ENCODE measurements around the gene DGAT2L6. TPM values are rescaled to one million over a fixed set of nuclear protein-coding genes. Genes with fewer than 3 reads are reported as not detected.

Gene DGAT2L6
- total RNA-seq, 4 donors from 2014 or later, result not detected

DNA sequence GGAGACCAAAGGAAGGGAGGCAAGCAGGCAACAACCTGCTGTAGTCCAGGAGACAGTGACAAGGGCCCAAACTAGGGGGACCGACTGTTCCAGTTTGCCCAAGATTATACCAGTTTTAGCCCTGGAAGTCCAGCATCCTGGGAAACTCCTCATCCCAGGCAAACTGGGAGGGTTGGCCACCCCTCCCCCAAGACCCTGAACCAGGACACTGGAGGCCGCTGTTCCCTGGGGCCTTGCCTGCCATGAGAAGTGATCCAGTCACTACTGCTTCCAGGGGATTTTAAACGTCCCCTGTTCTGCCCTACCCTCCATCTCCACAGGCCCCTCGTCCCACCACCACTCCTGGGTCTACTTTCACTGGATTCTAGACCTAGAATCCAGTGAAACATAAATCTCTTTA, 4.3 kb upstream of the DGAT2L6 start:
- H3K27me3 ChIP-seq, result no peaks in the 10 kb centered on the region
- no peaks in the 10 kb centered on the region for H3K36me3 ChIP-seq
- H3K9me3 ChIP-seq, result no peaks in the 10 kb centered on the region
- DNase-seq, result no peak
- no peak overlapping the region for H3K27ac ChIP-seq
- H3K4me1 ChIP-seq, result no peaks in the 10 kb centered on the region
- no peak overlapping the region for H3K4me3 ChIP-seq
- no peak for TF ChIP-seq POLR2A (IDR thresholded peaks at IDR 0.05)
- TF ChIP-seq, protein P1, sequence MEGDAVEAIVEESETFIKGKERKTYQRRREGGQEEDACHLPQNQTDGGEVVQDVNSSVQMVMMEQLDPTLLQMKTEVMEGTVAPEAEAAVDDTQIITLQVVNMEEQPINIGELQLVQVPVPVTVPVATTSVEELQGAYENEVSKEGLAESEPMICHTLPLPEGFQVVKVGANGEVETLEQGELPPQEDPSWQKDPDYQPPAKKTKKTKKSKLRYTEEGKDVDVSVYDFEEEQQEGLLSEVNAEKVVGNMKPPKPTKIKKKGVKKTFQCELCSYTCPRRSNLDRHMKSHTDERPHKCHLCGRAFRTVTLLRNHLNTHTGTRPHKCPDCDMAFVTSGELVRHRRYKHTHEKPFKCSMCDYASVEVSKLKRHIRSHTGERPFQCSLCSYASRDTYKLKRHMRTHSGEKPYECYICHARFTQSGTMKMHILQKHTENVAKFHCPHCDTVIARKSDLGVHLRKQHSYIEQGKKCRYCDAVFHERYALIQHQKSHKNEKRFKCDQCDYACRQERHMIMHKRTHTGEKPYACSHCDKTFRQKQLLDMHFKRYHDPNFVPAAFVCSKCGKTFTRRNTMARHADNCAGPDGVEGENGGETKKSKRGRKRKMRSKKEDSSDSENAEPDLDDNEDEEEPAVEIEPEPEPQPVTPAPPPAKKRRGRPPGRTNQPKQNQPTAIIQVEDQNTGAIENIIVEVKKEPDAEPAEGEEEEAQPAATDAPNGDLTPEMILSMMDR (IDR thresholded peaks at IDR 0.05), result no peak

DNA sequence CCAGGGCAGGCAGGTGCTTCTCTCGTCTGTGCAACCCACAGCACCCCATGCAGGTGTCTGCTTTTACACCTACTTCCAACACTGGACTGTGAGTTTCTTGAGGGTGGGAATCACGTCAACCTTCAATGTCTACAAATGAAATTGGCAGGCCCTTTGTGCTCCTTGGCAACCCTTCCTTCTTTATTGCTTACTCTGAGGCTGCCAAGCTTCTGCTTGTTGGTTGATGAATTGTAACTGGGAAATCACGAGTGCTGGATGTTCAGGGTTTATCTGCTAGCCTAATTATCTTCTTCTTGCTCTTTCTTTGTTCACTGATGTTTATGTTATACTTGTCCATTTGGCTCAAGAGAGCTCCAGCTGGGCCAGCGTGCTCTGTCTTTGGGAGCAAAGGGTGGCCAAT, 2.5 kb upstream of the DGAT2L6 start:
- no peak for TF ChIP-seq POLR2A (IDR thresholded peaks at IDR 0.05)
- TF ChIP-seq, protein P1 (IDR thresholded peaks at IDR 0.05), result no peak
- Histone ChIP-seq H3K27ac (no peak overlapping the region), H3K4me3 (no peak overlapping the region), H3K4me1 (no peaks in the 10 kb centered on the region), H3K36me3 (no peaks in the 10 kb centered on the region), H3K9me3 (no peaks in the 10 kb centered on the region), H3K27me3 (no peaks in the 10 kb centered on the region)
- no peak for DNase-seq

DNA sequence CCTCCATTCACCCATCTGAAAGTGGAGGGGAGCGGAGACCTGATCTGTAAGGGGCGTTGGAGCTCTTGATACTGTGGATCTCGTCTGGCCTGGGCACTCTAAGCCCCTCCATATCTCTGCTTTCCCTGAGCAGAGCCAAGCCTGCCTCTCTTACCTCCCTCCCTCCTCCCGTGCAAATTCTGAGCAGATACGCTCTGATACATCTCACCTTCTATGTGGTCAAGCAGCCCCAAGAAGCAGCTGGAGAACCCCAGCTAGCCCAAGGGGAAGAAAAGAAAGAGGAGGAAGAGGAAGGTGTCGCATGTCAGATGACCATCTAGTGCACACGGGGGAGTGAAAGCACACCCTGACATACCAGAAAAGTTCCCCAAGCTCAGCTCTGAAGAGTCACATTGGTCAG, 1.9 kb upstream of the DGAT2L6 start:
- no peak overlapping the region for H3K4me3 ChIP-seq
- no peaks in the 10 kb centered on the region for H3K4me1 ChIP-seq
- DNase-seq, result no peak
- H3K36me3 ChIP-seq, result no peaks in the 10 kb centered on the region
- H3K27ac ChIP-seq, result no peak overlapping the region
- no peaks in the 10 kb centered on the region for H3K27me3 ChIP-seq
- no peak for TF ChIP-seq POLR2A (IDR thresholded peaks at IDR 0.05)
- TF ChIP-seq, protein P1 (IDR thresholded peaks at IDR 0.05), result no peak
- no peaks in the 10 kb centered on the region for H3K9me3 ChIP-seq

DNA sequence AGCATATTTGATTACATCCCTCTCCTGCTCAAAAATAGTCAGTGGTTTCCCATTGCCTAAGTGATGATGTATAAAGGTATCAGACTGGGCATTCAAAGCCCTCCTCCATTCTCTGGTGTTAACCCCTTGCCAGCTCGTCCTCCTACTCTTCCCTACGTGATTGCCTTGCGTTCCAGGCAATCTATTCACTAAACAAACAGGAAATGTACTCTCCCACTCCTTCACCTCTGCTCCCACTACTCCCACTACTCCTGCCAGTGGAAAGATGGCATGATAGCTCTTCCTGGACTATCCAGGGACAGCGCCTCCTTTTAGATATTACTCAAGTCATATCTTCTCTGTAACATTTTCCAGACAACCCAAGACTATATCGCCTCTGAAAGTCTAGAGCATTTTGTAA, 5.8 kb downstream of the DGAT2L6 start:
- TF ChIP-seq, protein P1 (IDR thresholded peaks at IDR 0.05), result no peak
- TF ChIP-seq POLR2A (IDR thresholded peaks at IDR 0.05), result no peak
- Histone ChIP-seq H3K36me3 (no peaks in the 10 kb centered on the region), H3K4me1 (no peaks in the 10 kb centered on the region), H3K27me3 (no peaks in the 10 kb centered on the region), H3K27ac (no peak overlapping the region), H3K4me3 (no peak overlapping the region), H3K9me3 (no peaks in the 10 kb centered on the region)
- DNase-seq, result no peak

DNA sequence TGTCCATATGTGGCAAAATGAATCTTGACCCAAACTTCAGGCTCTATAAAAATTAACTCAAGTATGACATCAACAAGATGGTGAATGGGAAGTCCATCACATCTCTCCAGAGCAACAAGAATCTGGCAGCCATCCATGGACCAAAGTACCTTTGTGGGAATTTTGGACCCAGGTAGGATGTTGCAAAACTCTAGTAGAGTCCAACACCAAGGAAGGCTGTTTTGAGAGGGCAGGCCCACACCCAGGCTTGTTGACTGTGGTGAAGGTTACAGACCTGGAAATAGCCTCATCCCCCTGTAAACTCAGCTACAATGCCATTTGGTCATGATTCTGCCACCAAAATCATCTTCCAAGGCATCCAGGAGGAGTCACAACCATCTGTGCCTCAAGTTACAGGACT, 12.9 kb downstream of the DGAT2L6 start:
- TF ChIP-seq, protein P1 (IDR thresholded peaks at IDR 0.05), result no peak
- TF ChIP-seq POLR2A (IDR thresholded peaks at IDR 0.05), result no peak
- no peak for DNase-seq
- Histone ChIP-seq H3K9me3 (no peaks in the 10 kb centered on the region), H3K4me1 (no peaks in the 10 kb centered on the region), H3K27me3 (no peaks in the 10 kb centered on the region), H3K36me3 (no peaks in the 10 kb centered on the region), H3K27ac (no peak overlapping the region), H3K4me3 (no peak overlapping the region)
